ENCODE results near the gene C20orf202.

C20orf202 gene

DNA sequence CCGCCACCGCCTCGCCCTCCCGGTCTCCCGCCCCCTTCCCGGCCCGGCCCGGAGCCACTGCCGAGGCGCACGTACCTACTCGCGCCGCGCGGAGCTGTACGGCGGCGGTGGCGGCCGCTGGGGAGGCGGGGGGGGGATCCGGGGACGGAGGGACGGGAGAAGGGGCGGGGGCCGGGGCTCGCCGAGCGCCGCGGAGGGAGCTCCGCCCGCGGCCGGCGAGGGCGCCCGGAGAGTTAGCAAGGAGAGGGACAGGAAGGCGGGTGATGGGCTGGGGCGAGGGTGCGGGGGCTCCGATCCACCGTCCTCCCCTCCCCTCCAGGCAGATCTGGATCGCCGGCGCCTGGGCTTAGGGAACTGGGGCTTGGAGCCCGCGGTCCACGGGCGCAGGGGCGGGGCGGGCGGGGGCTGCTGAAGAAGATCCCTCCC is 17.9 kb upstream of the C20orf202 start:
- DNase-seq: no peak

DNA sequence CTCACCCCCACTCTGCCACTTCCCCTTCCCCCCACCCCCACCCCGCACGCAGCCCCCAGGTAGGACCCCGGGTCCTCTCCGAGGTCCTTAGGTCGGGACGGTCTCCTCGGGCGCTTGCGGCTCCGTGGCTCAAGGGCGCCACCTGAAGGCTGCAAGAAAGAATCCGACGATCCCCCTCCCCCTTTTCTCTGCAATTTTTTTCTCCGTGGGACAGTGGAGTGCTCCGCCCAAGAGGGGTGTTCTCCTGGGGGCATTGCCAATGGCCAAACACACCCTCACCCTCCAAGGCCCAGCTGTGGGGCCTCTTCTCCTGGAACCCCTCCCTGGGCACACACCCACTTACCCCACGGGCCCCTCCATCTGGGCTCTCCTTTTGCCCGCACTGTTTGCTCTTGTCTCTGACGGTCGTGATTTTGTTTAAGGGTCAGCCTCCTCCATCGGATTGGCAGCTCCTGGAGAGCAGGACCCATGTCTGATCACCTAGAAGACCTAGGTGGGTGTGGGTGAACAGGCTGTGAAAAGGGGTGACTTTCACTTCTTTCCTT is 17.4 kb upstream of the C20orf202 start:
- no peak for DNase-seq

DNA sequence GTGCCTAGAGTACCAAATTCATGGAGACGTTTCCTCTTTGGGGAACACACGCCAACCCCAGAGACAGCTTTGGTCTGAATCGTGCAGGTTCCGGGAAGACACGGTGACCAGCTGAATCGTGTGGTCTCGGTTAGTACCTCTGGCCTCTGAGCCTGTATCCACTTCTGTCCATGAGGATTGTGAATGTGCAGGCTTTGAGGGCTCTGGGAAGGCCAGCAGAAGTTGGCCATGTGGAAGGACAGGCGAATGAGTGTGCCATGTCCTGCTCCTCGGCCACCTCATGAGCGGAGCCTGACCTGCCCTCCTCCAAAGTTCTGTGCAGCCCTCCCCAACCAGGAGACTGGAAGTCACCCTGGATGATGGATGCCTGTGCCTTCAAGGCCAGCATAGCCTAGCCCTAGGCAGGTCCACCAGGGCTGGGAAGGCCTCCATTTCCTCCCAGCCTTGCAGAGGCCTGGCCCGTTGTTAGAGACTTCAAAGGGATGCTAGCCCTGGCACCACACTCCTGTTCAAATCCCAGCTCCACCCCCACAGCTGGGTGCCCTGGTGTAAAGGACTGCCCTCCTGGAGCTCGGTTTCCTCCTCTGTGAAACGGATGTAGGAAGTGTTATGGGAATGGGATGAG is 16.8 kb upstream of the C20orf202 start:
- DNase-seq: no peak

DNA sequence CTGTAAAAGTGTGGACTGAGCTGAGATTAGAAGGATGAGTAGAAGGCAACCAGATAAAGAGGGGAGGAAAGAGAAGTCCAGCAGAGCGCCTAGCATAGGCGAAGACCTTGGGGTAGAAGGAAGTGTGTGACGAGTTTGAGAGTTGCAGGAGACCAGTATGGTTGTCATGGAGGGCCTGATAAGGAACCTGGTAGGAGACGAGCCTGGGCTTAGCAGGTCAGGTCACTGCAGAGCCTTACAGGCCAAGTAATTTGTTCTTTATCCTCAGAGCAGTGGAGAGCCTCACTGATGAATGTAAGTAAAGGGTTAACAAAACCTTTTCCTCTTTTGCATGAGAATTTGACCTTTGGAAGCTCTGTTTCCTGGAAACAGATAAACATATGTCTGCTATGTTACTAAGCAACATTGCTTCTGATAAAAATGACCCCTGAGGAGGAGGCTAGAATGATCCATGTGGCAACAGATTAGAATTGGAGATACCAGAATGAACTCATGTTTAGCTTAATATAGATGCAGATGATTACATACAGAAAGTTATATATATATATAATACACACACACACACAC is 15.6 kb upstream of the C20orf202 start:
- no peak for DNase-seq

DNA sequence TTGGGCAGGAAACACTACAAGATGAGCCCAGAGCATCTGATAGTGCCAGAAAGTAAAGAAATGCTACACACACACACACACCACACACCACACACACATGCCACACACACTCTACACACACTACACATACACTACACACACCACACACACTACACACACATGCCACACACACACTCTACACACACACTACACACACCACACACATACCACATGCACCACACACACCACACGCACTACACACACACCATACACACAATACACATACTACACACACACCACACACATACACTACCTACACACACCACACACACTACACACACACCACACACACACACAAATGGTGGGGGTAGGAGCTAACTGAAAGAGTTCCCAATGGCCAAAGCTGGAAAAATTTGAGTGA is 14.9 kb upstream of the C20orf202 start:
- DNase-seq: no peak

DNA sequence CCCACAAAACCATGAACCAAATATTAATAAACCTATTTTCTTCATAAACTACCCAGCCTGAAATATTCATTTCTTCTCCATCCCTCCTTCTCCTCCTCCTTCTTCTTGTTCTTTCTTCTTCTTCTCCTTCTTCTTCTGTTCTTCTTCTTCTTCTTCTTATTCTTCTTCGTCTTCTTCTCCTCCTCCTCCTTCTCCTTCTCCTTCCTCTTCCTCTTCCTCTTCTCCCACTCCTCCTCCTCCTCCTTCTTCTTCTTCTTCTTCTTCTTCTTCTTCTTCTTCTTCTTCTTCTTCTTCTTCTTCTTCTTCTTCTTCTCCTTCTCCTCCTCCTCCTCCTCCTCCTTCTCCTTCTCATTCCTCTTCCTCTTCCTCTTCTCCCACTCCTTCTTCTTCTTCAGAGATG is 13.4 kb upstream of the C20orf202 start:
- DNase-seq: no peak

DNA sequence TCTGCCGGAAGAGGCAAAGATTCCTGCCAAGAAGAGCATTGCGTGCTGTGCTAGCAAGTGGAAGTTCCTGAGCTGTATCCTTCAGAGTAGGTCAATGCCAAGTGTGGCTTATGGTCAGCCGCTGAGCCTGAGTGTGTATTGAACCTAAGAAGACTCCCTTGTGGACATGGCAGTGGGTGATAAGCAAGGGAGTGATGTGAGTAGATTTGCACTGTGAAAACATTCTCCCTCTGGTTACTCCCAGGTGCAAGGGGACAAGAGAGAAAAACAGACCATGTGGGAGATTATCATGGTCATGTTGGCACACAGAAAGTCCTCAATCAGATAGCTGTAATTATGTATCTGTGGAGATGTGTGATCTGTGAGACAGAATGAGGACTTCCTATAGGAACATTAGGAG is 12.4 kb upstream of the C20orf202 start:
- no peak for DNase-seq

DNA sequence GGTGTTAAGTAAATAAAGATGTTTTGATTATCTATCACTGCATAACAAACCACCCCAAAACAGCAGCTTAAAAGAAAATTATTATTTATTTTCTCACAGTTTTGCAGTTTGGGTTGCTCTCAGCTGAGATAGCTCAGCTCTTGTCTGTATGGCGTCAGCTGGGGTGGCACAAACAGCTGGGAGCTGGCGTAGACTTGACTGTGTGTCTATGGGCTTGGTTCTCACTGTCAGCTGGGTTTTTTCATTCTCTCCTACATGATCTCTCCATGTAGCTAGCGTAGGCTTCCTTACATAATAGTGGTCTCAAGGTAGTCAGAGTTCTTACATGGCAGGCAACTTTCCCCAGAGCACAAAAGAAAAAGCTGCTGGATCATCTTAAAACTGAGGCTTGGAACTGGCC is 12.0 kb upstream of the C20orf202 start:
- no peak for DNase-seq

DNA sequence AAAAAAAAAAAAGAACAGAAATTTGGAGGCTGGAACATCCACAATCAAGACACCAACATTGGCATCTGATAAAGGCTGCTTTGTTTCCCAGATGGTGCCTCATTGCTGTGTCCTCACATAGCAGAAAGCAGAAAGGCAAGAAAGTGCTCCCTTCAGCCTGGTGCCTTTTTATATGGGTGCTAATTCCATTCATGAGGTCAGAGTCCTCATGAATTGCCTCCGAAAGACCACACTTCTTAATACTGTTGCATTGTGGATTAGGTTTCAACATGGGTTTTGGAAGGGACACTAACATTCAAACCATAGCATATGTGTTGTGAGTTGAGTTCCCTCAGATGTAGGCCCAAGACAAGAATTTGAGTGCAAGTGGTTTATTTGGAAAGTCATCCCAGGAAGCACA is 8.0 kb upstream of the C20orf202 start:
- no peak for DNase-seq

DNA sequence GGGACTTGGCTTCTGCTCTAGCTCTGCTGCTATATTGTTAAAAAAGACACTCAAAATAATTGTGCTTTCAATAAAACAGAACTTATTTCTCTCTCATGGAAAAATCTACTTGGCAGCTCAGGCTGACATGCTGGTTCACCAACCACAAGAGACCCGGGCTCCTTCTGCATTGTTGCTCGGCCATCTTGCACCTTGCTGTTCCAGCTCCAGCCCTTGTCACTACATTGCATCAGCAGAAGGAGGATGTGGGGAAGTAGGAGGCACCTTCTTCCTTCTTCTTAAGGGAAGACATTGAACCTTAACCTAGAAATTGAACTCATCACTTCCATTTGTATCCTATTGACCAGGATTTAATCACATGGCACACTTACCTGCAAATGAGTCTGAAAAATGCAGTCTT is 6.6 kb upstream of the C20orf202 start:
- no peak for DNase-seq

DNA sequence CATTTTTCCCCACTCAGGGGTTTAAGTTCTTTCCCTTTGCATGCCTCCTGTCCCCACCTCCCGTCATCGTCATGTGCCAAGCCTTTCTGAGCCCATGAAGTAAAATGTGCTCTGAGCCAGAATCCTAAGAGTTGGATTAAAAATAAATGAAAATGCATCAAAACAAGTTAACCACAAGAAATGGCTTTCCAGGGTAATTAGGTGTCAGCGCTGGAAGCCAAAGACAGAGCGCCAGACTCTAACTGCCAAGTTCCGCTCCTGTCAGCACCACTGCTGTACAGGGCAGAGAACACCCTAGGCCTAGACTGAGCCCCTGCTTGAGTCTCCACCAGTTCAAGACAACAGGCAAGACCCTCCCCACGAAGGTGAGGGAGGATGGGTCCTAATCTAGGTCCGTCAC is 5.5 kb upstream of the C20orf202 start:
- no peak for DNase-seq

DNA sequence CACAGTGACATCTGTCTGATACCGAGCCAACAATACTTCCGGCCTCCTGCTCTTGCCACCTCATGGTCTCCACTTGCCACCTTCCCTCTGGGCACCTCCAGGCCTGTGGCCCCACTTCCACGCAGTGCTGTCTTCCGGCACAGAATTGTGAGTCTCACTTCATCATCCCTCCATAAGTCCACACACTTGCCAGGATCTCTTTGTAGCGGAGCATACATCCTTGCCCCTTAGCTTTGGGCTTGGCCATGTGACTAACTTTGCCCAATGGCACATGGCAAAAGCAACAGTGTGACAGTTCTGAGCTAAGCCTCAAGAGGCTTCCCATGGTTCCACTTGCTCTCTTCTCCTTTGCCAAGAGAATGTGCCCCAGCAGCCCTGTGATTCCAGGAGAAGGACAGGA is 4.5 kb upstream of the C20orf202 start:
- no peak for DNase-seq

DNA sequence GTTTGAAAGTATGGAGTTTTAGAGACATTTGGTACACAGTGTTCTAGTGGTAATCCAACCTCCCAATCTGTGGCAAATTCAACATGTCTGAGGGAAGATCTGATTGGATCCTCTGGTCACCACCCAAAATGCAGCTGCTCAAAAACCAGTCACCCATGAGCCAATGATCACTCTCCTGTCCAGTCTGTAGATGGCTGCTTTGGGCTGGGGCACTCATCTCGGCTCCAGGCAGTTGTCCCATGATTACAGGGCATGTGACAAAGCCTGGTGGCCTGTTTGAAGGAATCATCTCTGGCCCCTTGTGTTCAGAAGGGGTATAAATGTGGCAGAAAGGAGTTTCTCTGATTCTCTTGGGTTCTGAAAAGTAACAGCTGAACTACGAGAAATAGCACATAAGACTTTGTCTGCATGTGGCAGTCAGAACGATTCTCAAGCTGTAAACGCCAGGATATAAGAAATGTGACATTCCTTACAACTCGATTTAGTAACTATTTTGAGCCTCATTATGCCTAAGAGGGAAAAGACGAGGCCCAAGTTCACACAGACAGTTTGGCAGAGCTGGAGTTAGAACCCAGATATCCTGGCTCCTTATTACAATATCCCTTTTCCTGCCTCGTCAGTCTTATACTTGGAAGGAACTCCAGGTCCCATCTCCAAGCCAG is 3.9 kb upstream of the C20orf202 start:
- DNase-seq: no peak

DNA sequence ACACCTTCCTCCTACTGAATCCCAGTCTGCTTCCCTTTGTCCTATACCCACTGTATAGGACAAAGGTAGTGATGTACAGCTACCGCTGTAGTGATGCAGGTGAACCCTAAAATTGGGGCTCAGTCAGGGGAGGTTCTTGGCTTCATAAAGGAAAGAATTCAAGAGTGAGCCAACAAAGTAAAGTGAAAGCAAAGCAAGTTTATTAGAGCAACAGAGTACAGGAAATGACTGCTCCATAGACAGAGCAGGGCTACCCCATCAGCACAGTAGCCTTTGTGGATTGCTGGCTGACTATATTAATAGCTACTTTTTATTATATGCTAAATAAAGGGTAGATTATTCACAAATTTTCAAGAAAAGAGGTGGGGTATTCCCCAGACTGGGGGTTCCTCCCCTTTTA is 3.3 kb upstream of the C20orf202 start:
- DNase-seq: no peak

DNA sequence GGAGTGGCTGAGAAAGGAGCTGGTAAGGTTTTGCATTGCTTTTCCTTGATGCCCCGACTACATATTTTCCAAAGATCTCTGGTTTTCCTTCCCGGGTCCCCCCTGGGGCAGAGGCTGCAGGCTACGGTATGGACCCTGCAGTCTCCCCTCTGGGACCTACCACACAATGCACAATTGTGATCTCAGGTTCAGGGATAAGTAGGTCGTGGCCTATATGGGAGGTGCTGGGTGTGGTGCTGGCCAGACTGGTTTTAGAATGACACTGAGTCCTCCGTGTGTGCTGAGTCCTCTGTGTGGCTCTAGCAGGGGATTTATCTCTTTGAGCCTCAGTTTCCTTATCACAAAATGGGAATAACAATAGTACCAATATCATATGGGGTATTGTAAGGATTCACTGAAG is 376 bp downstream of the C20orf202 start:
- DNase-seq: no peak

DNA sequence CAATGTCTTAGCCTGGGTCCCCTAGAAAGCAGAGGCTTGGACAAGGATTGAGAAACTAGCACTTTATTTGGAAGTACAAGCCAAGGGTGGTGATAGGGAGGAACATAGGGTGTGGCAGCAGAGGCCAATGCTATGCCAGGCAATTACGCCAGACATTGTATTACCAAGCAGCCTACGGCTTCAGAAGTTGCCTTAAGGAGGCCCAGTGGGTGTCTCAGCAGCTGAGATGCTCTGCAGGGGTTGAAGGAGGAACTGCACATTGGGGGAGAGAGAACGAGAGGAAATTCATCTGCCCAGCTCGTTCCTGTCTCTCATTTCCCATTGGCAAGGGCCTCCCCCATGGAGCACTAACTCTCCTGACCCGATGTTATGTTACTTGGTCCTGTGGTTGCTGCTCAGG is 859 bp downstream of the C20orf202 start:
- no peak for DNase-seq

DNA sequence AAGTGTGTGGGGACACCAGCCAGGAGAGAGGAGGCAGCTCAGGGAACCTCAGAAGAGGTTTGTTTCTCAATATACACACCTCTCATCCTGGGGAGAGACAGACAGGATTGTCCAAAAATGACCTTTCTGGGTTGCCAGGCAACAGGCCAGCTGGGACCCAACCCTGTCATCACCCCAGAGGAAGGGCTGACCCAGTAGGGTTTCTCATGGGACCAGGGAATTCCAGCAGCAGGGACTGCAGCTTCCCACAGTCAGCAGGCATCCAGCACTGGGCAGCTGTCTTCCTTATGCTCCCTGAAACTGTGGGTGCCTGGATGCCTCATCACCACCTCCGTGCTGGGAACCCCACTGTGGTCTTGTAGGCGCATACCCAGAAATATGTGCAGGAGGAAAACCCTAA is 1.3 kb downstream of the C20orf202 start:
- no peak for DNase-seq

DNA sequence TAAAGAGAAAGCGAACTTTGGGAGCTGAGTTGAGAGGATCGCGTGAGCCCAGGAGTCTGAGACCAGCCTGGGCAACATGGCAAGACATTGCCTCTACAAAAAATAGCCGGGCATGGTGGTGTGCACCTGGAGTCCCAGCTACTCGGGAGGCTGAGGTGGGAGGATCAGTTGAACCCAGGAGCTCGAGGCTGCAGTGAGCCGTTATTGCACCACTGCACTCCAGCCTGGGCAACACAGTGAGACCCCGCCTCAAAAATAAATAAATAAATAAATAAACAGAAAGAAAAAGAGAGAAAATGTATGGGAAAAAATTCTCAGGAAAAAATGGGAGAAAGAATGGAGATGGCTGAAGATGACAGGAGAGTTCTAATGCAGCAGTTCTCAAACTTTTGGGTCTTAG is 2.5 kb downstream of the C20orf202 start:
- no peak for DNase-seq

DNA sequence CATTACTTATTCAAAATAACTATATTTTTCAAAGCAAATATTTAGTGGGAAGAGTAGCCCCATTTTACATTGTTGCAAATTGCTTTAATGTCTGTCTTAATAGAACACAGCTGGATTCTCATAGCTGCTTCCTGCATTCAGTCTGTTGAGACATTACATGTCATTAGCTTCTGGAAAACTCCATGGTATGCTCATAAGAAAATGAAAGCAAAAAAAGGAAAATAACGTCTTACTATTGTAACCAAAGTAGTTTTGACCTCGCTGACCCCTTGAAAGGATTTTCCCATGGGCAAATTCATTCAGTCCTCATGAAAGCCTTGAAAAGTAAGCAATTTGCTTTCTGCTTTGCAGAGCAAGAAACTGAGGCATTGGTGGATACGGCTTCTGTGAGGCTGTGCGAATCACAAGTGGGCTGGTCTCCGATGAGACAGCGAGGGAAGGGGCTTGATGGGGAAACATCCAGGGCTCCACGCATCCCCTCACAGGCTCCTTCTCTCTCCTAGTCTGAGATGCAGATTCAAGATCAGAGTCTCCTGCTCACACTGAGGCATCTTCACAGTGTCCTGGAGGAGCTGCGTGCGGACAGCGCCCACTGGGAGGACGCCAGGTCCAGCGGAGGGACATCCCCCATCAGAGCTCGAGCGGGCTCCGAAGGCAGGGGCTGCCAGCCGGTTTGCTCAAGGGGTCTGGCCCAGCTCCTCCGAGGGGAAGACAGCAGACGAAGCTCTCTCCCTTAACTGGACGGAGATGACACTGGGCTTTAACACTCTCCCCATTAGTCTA is 3.3 kb downstream of the C20orf202 start:
- no peak for DNase-seq

DNA sequence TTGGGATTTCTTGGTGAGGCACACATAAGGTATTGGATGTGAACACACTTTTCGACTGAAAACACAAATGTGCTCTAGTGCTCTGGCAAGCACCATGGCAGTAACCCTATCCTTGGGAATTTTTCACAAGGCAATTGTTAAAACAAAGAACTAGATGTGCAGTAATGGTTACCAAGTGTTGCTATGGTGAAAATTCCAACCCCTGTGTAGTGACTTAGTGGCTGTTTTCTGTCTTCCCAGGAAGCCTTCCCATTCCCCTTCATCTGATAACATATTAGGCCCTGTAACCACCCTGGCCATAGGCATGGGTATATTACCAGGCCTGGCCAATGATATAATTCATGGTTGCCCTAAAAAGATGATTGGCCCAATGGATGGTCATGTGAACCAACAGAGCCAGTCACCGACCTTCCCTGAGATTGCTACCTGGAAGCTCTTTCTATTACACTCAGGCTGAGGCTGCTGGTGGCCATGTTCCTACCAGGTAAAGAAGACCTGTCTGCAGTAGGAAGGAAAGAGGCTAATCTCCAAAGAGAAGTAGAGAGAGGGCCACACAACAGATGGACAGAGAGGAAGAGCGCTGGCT is 4.1 kb downstream of the C20orf202 start:
- DNase-seq: no peak

DNA sequence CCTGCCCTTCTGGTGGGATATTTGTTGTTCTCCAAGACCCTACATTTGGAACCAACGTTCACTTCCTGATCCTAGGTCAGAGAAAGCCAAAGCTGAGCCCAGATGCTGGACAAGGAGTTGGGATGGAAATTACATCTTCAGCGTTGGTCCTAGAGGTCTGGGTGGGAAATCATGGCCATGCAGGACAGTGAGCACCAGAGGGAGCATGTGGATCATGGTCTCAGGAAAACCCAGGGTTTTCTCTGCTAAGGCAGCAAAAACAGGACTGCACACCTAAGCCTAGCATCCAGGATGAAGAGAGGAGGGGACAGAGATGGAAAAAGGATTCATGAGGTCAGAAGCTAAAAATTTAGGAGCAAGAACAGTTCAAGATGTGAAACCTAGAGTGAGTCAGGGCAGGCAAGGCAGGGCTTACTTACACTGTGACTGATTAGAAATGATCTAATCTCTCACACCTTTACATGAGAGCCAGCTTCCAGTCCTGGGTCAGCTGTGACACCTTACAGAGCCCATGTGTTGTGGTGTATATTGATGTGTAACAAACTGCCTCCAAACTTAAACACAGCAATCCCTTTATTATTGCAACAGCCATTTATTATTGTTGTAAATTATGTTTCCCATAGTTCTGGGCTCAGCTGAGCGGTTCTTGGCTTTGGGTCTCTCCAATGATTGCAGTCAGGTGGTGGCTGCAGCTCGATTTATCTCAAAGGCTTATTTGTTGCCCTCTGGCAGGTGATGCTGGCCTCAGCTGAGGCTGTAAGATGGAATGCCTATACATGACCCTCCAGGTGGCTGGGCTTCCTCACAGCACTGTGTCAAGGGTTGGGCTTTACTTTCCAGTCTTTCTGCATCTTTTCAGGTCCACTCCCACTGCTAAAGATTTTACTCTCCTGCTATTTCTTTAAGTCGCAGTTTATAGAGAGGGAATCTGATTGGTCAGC is 6.5 kb downstream of the C20orf202 start:
- DNase-seq: no peak

DNA sequence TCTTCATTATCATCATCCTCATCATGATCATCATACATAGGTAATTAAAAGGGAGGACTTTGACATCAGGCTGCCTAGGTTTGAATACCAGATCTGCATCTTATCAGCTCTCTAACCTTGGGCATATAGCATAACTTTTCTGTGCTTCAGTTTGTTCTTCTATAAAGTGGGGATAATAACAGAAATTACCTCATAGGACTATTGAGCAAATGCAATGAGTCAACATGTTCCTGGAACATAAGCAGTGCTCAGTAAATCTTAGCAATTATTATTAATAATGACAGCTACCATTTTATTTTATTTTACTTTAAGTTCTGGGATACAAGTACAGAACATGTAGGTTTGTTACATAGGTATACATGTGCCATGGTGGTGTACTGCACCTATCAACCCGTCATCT is 7.2 kb downstream of the C20orf202 start:
- DNase-seq: no peak

Data from T1000 (cell line).